Endodermal cell (in vitro differentiated cells): ENCODE results near the gene RASGRP3. TPM values are rescaled to one million over a fixed set of nuclear protein-coding genes. Genes with fewer than 3 reads are reported as not detected.

Source experiments
- DNase-seq: peaks from one replicate; pipeline ENCODE4 v3.0.0-alpha.2; 2017
- H3K27ac ChIP-seq: 2 replicates; pipeline ENCODE4 v1.5.1; 2013; ENCODE audit warnings: mild to moderate bottlenecking, low read depth, low read length, moderate library complexity
- H3K27me3 ChIP-seq: 2 replicates; pipeline ENCODE4 v1.6.1; 2013; ENCODE audit warnings: mild to moderate bottlenecking, low read length, moderate library complexity; ENCODE audit not compliant: insufficient read depth, control insufficient read depth, poor library complexity, severe bottlenecking
- H3K36me3 ChIP-seq: 2 replicates; pipeline ENCODE4 v1.7.0; 2013; ENCODE audit warnings: mild to moderate bottlenecking, low read length, moderate library complexity; ENCODE audit not compliant: control insufficient read depth, insufficient read depth
- H3K4me1 ChIP-seq: one replicate; pipeline ENCODE4 v1.7.0; 2013; ENCODE audit warnings: low read length; ENCODE audit not compliant: control insufficient read depth, insufficient read depth
- H3K4me3 ChIP-seq: 2 replicates; pipeline ENCODE4 v1.5.1; 2013; ENCODE audit warnings: mild to moderate bottlenecking, low read length, moderate library complexity
- H3K9ac ChIP-seq: 2 replicates; pipeline ENCODE4 v1.6.1; 2013; ENCODE audit warnings: mild to moderate bottlenecking, low read length, moderate library complexity; ENCODE audit not compliant: poor library complexity, severe bottlenecking; ENCODE audit errors: extremely low read depth
- H3K9me3 ChIP-seq: 2 replicates; pipeline ENCODE4 v1.6.1; 2013; ENCODE audit warnings: mild to moderate bottlenecking, low read length, moderate library complexity; ENCODE audit not compliant: control insufficient read depth
- H3K27ac Mint-ChIP-seq: 2 replicates; pipeline ENCODE4 v1.8.0; 2020; ENCODE audit warnings: mixed read lengths
- H3K27me3 Mint-ChIP-seq: 2 replicates; pipeline ENCODE4 v1.8.0; 2021; ENCODE audit warnings: mild to moderate bottlenecking, mixed read lengths; ENCODE audit not compliant: insufficient read depth
- H3K36me3 Mint-ChIP-seq: 2 replicates; pipeline ENCODE4 v1.8.0; 2020; ENCODE audit warnings: low read depth, mixed read lengths
- H3K4me1 Mint-ChIP-seq: 2 replicates; pipeline ENCODE4 v1.8.0; 2020; ENCODE audit warnings: mixed read lengths
- H3K4me3 Mint-ChIP-seq: 2 replicates; pipeline ENCODE4 v1.8.0; 2020; ENCODE audit warnings: mild to moderate bottlenecking, moderate library complexity, mixed read lengths
- H3K9me3 Mint-ChIP-seq: 2 replicates; pipeline ENCODE4 v1.8.0; 2020; ENCODE audit warnings: mild to moderate bottlenecking, mixed read lengths
- WGBS, 2 experiments: methylation state at CpG; one replicate each; pipeline versions ENCODE4 v1.1.5 to v1.1.7; 2013; ENCODE audit warnings: missing lambda C conversion rate in 2 of 2, mixed read lengths in 1 of 2; ENCODE audit not compliant: insufficient coverage in 1 of 2, insufficient read length in 1 of 2; 5-methylcytosine and 5-hydroxymethylcytosine counted together
- total RNA-seq, 2 donors: library from RNA; stranded (reverse); fragmentation: NEBNext Ultra II Directional in 1 of 2; extraction: Animal tissue kit (Norgen Biotek cat#: 25700) in 1 of 2; gene quantifications; 2 replicates in 1 of 2; 3 replicates in 1 of 2; pipeline ENCODE4 v1.2.1, GENCODE V29; 2021
- TF ChIP-seq, protein P1 (sequence below): fragments of 200-600 bp; sonication (generic); conservative IDR thresholded peaks from 2 replicates; pipeline ENCODE4 v1.5.0; 2021; ENCODE audit warnings: antibody characterized with exemption, mild to moderate bottlenecking

RASGRP3 gene
- total RNA-seq, 2 donors from 2014 or later = 0.29 TPM; not detected in 1

DNA sequence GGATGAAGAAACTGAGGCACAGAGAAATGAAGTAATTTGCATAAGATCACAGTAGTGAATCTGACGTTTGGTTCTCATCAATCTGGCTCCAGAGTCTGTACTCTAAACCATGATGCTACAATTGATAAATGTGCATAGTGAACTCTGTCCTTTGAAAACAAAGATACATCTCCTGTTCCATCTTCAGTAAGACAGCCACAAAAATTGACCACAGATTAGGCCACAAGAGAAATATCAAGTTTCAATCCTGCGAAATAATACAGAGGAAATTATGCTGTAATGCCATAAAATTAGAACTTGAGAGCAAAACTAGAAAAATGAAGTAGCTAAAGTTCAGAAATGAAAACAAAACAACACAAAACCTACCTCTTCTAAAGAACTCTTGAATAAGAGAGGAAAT lies 94.2 kb downstream of the RASGRP3 start:
- H3K9ac ChIP-seq = no peak overlapping the region
- H3K27ac Mint-ChIP-seq = no peak overlapping the region
- H3K4me3 Mint-ChIP-seq = no peak overlapping the region
- no peaks in the 10 kb centered on the region for H3K36me3 ChIP-seq
- H3K4me1 Mint-ChIP-seq = no peaks in the 10 kb centered on the region
- no peaks in the 10 kb centered on the region for H3K36me3 Mint-ChIP-seq
- no peaks in the 10 kb centered on the region for H3K4me1 ChIP-seq
- DNase-seq = no peak
- H3K9me3 ChIP-seq = no peaks in the 10 kb centered on the region
- no peak overlapping the region for H3K4me3 ChIP-seq
- 95% methylated on average over 2 of the region's 2 CpGs; no CpG with 5 or more reads in 1 of the 2 experiments for WGBS, 2 experiments
- TF ChIP-seq, protein P1, sequence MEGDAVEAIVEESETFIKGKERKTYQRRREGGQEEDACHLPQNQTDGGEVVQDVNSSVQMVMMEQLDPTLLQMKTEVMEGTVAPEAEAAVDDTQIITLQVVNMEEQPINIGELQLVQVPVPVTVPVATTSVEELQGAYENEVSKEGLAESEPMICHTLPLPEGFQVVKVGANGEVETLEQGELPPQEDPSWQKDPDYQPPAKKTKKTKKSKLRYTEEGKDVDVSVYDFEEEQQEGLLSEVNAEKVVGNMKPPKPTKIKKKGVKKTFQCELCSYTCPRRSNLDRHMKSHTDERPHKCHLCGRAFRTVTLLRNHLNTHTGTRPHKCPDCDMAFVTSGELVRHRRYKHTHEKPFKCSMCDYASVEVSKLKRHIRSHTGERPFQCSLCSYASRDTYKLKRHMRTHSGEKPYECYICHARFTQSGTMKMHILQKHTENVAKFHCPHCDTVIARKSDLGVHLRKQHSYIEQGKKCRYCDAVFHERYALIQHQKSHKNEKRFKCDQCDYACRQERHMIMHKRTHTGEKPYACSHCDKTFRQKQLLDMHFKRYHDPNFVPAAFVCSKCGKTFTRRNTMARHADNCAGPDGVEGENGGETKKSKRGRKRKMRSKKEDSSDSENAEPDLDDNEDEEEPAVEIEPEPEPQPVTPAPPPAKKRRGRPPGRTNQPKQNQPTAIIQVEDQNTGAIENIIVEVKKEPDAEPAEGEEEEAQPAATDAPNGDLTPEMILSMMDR = no peak
- no peaks in the 10 kb centered on the region for H3K9me3 Mint-ChIP-seq
- H3K27ac ChIP-seq = no peak overlapping the region
- H3K27me3 Mint-ChIP-seq = no peaks in the 10 kb centered on the region
- H3K27me3 ChIP-seq = no peaks in the 10 kb centered on the region

DNA sequence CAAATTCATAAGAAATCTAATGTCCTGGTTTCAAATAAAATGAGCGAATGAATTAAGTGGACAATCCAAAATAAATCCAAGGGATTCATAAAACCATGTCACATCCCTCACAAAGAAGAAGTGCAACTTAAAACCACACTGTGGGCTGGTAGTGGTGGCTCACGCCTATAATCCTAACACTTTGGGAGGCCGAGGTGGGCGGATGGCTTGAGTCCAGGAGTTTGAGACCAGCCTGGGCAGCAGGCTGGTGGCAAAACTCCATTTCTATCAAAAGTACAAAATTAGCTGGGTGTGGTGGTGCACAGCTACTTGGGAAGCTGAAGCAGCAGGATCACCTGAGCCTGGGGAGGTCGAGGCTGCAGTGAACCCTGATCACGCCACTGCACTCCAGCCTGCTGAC lies 97.2 kb downstream of the RASGRP3 start:
- no peak for DNase-seq
- Histone ChIP-seq H3K9me3 (no peaks in the 10 kb centered on the region), H3K9ac (no peak overlapping the region), H3K36me3 (no peaks in the 10 kb centered on the region), H3K27me3 (no peaks in the 10 kb centered on the region), H3K4me3 (no peak overlapping the region), H3K4me1 (no peaks in the 10 kb centered on the region), H3K27ac (no peak overlapping the region)
- WGBS, 2 experiments = 90 to 94% methylated on average over 5 to 6 of the region's 6 CpGs
- no peaks in the 10 kb centered on the region for H3K36me3 Mint-ChIP-seq
- no peaks in the 10 kb centered on the region for H3K27me3 Mint-ChIP-seq
- no peak overlapping the region for H3K4me3 Mint-ChIP-seq
- H3K9me3 Mint-ChIP-seq = no peaks in the 10 kb centered on the region
- H3K4me1 Mint-ChIP-seq = no peaks in the 10 kb centered on the region
- TF ChIP-seq, protein P1 = no peak
- no peak overlapping the region for H3K27ac Mint-ChIP-seq

DNA sequence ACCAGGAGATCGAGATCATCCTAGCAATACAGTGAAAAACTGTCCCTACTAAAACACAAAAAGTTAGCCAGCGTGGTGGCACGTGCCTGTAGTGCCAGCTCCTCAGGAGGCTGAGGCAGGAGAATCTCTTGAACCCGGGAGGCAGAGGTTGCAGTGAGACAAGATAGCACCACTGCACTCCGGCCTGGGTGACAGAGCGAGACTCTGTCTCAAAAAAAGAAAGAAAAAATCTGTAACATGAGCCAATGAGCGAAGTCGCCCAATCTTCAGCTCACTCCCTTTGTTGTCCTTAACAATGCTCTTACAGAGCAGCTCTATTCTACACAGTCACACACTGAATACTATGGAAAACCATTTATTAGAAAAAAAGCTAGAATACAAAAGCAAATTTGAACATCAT lies 100.6 kb downstream of the RASGRP3 start:
- Mint-ChIP-seq H3K27me3 (no peaks in the 10 kb centered on the region), H3K27ac (no peak overlapping the region), H3K36me3 (no peaks in the 10 kb centered on the region), H3K4me3 (no peak overlapping the region), H3K4me1 (peaks cover 3% of the 10 kb centered on the region), H3K9me3 (no peaks in the 10 kb centered on the region)
- H3K9ac ChIP-seq = no peak overlapping the region
- H3K36me3 ChIP-seq = no peaks in the 10 kb centered on the region
- no peak overlapping the region for H3K4me3 ChIP-seq
- no peaks in the 10 kb centered on the region for H3K27me3 ChIP-seq
- TF ChIP-seq, protein P1 = no peak
- H3K4me1 ChIP-seq = no peaks in the 10 kb centered on the region
- no peak for DNase-seq
- H3K27ac ChIP-seq = no peak overlapping the region
- no peaks in the 10 kb centered on the region for H3K9me3 ChIP-seq
- 79 to 89% methylated on average over 4 to 8 of the region's 8 CpGs for WGBS, 2 experiments
